NCI-H2107 (cell line): ENCODE measurements around the gene COMMD10.
"Not testable (repeated sequence)": the region's sequence is repeated elsewhere in the genome, so short reads cannot be mapped to it uniquely, and the experiment has no call there.

Experiments
- DNase-seq: peaks from one replicate; lab custom pipeline; 2025; lab: John Stamatoyannopoulos, UW

The COMMD10 gene

GRCh38 chr5:116084871-116085715 lies at the start of gene COMMD10:
Gene COMMD10, plus strand, starts transcription at chr5:116085025.
- peak; percentile 36 for DNase-seq

DNA sequence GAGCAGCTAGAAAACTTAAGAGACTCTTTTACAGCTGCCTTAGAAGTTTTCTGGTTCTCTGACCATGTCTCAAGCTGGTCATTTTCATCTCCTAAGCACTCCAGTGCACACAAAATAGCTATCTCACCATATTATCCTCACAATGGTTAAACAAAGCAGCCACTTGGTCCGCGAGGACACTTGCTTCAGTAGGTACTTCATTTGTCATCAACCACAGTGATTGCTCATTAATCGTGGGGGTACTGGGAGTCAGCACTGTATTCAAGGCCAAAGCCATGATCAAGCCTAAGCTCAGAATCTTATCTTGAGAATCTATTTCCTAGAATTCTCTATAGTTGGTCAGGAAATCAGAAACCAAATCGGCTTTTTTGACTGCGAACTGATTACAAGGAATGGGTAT lies 49.7 kb upstream of the COMMD10 start:
- DNase-seq, result no peak

- DNase-seq, result no peak
These were observed 47.5 kb upstream of the COMMD10 start for GRCh38 chr5:116037236-116037822.

- no peak for DNase-seq
These were observed 46.0 kb upstream of the COMMD10 start for GRCh38 chr5:116038817-116039216.

DNA sequence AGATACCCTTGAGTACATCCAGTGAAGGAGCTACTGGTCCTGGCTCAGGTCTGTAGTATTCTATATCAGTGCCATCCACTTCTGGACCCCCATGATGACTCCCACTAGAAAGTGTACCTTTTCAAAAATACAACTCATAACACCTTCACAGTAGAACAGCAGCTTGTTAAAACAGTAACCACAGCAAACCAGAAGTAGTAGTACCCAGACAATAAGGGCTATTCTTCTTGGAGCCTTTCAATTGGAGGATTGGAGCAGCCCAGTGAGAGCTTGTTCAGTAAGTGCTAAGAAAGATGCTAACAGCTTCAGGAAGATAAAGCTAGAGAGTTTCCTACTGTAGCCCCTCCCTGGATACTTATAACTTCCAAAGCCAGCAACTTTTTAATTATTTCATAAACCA lies 42.5 kb upstream of the COMMD10 start:
- no peak for DNase-seq

DNA sequence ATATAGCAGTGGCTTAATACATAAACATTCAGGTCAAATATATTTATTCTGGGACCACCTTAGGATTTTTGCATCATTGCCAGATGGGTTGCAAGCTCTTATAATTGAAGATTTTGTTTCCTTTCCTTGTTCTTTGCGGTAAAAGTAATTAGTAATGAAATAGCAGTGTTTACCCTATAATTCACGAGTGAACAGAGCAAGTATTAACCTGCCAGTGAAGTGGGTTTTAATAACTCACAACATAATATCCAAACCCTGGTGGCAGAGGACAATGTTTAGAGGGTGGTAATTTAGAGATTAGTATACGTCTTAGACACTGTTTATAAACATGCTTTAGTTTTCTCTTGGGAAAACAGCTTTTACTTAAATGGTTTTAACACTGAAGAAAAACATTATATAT lies 40.8 kb upstream of the COMMD10 start:
- DNase-seq, result no peak

GRCh38 chr5:116045821-116046220 lies 39.0 kb upstream of the COMMD10 start:
- DNase-seq, result no peak

GRCh38 chr5:116046261-116046660 lies 38.6 kb upstream of the COMMD10 start:
- no peak for DNase-seq

GRCh38 chr5:116046823-116047222 lies 38.0 kb upstream of the COMMD10 start:
- DNase-seq, result no peak

DNA sequence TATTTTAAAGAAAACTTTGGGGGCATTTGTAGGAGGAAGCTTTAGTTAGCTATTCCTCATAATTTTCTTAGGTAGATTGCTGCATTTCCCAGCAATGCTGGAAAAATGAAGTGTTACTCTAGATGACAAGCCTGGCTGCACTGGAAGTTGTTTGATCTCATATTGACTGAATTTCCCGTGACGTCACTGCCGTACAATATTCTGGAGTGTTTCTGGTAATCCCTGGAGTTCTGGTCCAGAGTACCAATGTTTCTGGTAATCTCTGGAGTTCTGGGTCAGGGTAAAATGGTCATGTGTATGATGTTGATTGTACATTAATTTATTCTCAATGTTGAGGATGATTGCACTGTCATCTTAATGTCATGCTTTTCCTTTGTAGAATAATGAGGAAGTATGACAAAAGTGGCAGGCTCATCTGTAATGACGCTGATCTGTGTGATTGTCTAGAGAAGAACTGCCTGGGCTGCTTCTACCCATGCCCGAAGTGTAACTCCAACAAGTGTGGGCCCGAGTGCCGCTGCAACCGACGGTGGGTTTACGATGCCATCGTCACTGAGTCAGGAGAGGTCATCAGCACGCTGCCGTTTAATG lies 26.4 kb upstream of the COMMD10 start:
- no peak for DNase-seq

DNA sequence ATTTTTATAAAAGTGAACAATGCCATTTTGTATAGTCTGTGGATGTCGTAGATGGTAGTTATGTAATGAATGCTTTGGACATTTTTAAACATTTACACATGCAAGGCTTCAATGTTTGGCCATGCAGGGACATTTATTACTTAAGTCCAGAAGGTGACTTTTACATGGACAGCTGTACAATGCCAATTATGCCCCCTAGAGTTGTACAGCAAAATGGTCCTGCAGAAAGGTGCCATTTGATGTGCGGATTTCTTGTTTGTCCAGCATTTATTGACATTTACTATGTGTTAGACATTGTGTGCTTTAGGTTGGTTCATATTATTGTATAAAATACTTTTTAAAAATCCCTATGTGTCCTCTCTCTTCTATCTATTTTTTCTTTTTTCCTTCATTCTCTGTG lies 22.5 kb upstream of the COMMD10 start:
- DNase-seq, result no peak

DNA sequence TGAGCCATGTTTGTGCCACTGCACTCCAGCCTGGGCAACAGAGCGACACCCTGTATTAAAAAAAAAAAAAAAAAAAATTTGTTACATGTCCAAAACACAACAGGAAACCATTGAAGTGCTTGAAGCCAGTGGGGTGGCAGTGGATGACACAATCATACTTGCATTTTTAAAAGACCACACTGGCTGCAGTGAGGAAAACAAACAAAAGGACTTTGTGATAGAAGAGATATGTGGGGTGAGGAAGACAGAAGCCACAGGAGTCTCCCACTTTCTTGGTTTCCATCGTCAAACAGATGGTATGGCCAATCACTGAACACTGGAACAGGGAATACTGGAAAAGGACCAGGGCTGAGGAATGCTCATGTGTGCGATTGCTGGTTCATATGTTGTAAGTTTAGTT lies 20.9 kb upstream of the COMMD10 start:
- DNase-seq, result no peak

DNA sequence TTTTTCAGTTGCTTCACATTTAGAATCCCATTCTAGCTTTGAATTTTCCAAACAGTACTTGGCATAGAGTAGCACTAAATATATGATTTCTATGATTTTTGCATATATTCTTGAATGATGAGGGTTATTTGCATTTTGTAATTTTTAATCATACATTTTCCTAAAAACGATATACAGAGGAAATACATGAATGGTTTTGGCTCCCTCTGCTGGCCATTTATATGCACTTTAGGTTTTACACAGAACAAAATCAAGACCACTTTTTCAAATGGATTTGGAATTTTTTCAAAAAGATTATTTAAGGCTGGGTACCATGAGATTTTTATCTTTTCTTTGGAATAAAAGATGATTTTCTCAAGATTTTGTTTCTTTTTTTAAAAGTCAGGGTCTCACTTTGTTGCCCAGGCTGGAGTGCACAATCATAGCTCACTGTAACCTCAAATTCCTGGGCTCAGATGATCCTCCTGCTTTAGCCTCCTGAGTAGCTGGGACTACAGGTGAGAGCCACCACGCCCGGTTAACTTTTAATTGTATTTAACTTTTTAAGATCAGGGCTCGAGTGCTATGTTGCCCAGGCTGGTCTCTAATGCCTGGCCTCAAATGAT lies 16.7 kb upstream of the COMMD10 start:
- DNase-seq, result no peak

DNA sequence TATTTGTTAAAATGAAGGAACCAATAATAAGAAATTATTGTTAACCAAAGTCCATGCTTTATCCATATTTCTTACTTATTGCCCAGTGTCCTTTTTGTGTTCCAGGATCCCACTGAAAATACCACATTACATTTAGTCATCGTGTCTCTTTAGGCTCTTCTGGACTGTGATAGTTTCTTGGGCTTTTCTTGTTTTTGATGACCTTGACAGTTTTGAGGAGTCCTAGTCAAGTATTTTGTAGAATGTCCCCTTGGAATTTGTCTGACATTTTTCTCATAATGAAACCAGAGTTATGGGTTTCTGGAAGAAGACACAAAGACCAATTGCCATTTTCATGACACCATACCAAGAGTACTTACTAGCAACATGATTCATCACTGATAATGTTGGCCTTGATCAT lies 13.6 kb upstream of the COMMD10 start:
- DNase-seq, result no peak

- no peak for DNase-seq
These were observed 9.5 kb upstream of the COMMD10 start for GRCh38 chr5:116075191-116075831.

DNA sequence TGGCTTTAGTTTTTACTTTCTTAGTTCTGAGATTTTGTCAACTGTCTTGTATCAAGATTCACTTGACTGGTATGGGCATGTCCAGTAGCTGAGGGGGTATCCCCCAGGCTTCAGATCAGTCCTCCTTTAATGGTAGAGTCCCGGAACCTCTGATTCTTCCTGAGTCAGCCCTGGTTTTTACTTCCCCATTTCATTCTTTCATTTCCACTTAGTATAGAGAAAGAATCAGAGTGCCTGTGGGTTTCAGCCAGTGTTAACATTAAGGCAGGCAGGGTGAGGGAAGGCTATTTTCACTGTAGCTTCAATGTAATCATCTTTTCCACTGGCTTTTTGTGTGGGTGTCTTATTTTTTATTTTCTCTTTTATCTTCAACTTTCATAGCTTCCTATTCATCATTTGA lies 8.3 kb upstream of the COMMD10 start:
- no peak for DNase-seq

DNA sequence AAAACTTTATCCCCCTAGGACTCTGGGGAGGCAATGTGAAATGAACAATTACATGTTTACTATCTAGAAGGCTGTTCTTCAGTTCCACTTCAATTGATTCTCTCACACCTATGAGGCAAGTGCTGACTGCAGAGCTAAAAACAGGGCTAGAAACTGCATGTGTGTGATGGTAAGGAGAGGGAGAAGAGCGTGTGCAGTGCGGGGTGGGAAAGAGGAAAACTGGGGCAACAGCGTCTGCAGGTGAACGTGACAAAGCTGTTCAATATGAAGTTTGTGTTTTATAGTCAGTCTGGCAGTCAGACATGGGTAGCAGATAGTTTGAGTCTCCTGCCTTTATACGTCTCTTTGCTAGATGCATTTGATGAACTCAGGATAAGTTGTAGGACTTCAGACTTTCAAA lies 6.6 kb upstream of the COMMD10 start:
- DNase-seq, result no peak

GRCh38 chr5:116084287-116084691 lies 536 bp upstream of the COMMD10 start:
- no peak for DNase-seq

DNA sequence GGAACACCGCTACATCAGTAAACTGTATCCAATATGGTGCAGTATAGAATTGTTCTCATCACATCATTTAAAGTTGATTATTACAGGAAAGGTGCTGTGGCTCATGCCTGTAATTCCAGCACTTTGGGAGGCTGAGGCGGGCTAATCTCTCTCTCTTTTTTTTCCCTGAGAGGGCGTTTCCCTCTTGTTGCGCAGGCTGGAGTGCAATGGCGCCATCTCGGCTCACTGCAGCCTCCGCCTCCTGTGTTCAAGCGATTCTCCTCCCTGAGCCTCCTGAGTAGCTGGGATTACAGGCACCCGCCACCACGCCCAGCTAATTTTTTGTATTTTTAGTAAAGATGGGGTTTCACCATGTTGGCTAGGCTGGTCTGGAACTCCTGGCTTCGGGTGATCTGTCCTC lies 1.5 kb downstream of the COMMD10 start:
- DNase-seq, result not testable (repeated sequence)

DNA sequence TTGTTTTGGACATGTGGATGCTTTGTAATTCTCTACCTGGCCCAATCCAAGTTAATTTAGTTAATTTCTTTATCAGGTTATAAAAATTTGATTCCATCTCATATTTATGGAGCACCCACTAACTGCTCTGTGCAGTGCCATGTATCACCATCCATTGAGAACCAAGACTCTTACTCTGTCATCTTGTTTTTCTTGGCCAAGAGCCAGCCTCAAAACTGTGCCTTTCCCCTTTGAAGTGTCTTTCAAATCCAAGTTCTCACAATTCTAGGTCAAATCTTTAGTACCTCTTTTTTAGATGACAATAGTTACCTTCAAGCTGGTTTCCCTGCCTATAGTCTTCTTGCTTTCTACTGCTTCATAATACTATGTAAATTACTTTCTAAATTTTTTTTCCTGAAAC lies 3.2 kb downstream of the COMMD10 start:
- DNase-seq, result no peak

DNA sequence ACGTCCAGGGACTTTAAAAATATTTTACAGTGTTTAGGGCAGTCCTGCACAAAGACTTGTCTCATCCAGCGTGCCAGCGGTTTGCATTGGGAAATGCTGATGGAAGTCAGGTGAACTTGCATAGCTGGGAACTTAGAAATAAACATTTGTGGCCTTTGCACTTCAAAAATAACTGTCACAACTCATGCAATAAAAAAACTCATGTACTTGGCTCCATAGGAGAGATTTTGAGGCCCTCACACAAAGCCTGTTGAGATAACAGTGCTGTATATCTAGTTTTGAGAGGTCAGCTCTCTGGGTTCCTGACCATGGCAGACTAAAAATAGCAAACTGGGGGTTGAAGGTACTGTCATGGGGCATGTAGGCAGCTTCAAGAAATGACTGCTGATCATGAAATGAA lies 5.5 kb downstream of the COMMD10 start:
- no peak for DNase-seq

DNA sequence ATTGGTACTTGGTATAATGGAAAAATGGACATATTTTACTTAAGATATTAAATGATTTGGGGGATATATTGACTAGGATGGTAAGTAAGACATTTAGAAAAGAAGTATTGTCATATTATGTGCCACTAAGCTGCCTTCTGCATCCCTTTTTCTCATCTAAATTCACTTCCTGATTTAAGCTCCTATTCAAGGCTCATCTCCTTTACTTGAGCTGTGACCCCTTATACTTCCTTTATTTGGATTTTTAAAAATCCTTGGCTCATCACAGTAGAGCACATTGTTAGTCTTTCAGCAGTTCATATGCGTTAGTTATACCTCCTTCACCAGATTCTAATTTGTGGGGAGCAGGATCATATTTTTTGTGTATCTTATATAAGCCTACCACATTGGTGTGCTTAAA lies 6.6 kb downstream of the COMMD10 start:
- no peak for DNase-seq

GRCh38 chr5:116097301-116097700 lies 12.5 kb downstream of the COMMD10 start:
- no peak for DNase-seq
